IMR-90 (cell line): Measurements from ENCODE around the gene ADAMTS18. TPM values are rescaled to one million over a fixed set of nuclear protein-coding genes. Genes with fewer than 3 reads are reported as not detected.

Experiments
- ATAC-seq: fragments of 200-7000 bp; cut with Tn5 transposase; 2 replicates; pipeline ENCODE4 v1.9.1; 2020; ENCODE audit warnings: low read depth, mild to moderate bottlenecking, moderate library complexity
- BruUV-seq: library from RNA; stranded (reverse); fragments of 400-500 nt; replicated peaks from 2 replicates; lab custom pipeline; 2021; lab: Mats Ljungman, UMichigan
- CTCF ChIA-PET: fragments of 300-600 bp; formaldehyde crosslinking; extraction: SDS; loops from one replicate; lab custom pipeline; 2021; ENCODE audit warnings: antibody characterized with exemption; lab: Yijun Ruan, JAX
- POLR2A ChIA-PET: fragments of 300-600 bp; sonication (Branson Sonifier 250); formaldehyde crosslinking; loops from one replicate; lab custom pipeline; 2022; ENCODE audit warnings: antibody characterized with exemption; ENCODE audit not compliant: unreplicated experiment; lab: Charles Lee
- DNase-seq: peaks from one replicate; pipeline ENCODE4 v3.0.0; 2013
- H2AFZ ChIP-seq: replicated peaks from 2 replicates; pipeline ENCODE3; 2013; ENCODE audit warnings: low read length, mild to moderate bottlenecking; ENCODE audit not compliant: poor library complexity
- H2AK5ac ChIP-seq: 2 replicates; pipeline ENCODE4 v1.6.1; 2013; ENCODE audit warnings: low read depth, low read length, inconsistent platforms
- H2AK9ac ChIP-seq: replicated peaks from 2 replicates; pipeline ENCODE3; 2013; ENCODE audit warnings: mild to moderate bottlenecking, low read depth, low read length, moderate library complexity; ENCODE audit not compliant: poor library complexity
- H2BK120ac ChIP-seq: 2 replicates; pipeline ENCODE4 v1.6.1; 2013; ENCODE audit warnings: low read depth, low read length, inconsistent platforms
- H2BK15ac ChIP-seq: 3 replicates; pipeline ENCODE4 v1.6.1; 2013; ENCODE audit warnings: low read depth, low read length, inconsistent platforms
- H2BK20ac ChIP-seq: 2 replicates; pipeline ENCODE4 v1.6.1; 2013; ENCODE audit warnings: low read depth, mild to moderate bottlenecking, inconsistent platforms, low read length, moderate library complexity
- H2BK5ac ChIP-seq: 2 replicates; pipeline ENCODE4 v1.6.1; 2013; ENCODE audit warnings: mild to moderate bottlenecking, low read depth, low read length, inconsistent platforms; ENCODE audit not compliant: poor library complexity, severe bottlenecking
- H3K14ac ChIP-seq: replicated peaks from 2 replicates; pipeline ENCODE4 v1.6.1; 2013; ENCODE audit warnings: low read depth, low read length, inconsistent platforms
- H3K18ac ChIP-seq: 2 replicates; pipeline ENCODE4 v1.6.1; 2013; ENCODE audit warnings: low read depth, low read length, control low read depth
- H3K23ac ChIP-seq: 2 replicates; pipeline ENCODE4 v1.6.1; 2013; ENCODE audit warnings: low read depth, low read length, inconsistent platforms
- H3K27ac ChIP-seq: 2 replicates; pipeline ENCODE4 v1.5.1; 2013; ENCODE audit warnings: mild to moderate bottlenecking, control low read depth, low read length; ENCODE audit not compliant: insufficient read depth
- H3K27me3 ChIP-seq: 2 replicates; pipeline ENCODE4 v1.6.1; 2013; ENCODE audit warnings: low read length; ENCODE audit not compliant: control insufficient read depth, insufficient read depth
- H3K36me3 ChIP-seq: 2 replicates; pipeline ENCODE4 v1.6.1; 2013; ENCODE audit warnings: low read length, mixed read lengths; ENCODE audit not compliant: control insufficient read depth, insufficient read depth
- H3K4ac ChIP-seq: 2 replicates; pipeline ENCODE4 v1.6.1; 2013; ENCODE audit warnings: low read depth, low read length, inconsistent platforms
- H3K4me1 ChIP-seq: 2 replicates; pipeline ENCODE4 v1.6.1; 2013; ENCODE audit warnings: low read length, mixed read lengths; ENCODE audit not compliant: control insufficient read depth, insufficient read depth
- H3K4me2 ChIP-seq: 2 replicates; pipeline ENCODE4 v1.6.1; 2013; ENCODE audit warnings: low read depth, mild to moderate bottlenecking, control low read depth, low read length, moderate library complexity
- H3K4me3 ChIP-seq: 2 replicates; pipeline ENCODE4 v1.5.1; 2013; ENCODE audit warnings: low read depth, mild to moderate bottlenecking, control low read depth, low read length, moderate library complexity; ENCODE audit not compliant: insufficient read depth
- H3K56ac ChIP-seq: 2 replicates; pipeline ENCODE4 v1.6.1; 2013; ENCODE audit warnings: low read length, inconsistent platforms; ENCODE audit not compliant: insufficient read depth; ENCODE audit errors: extremely low read depth
- H3K79me1 ChIP-seq, 2 experiments: 2 replicates each; pipeline ENCODE4 v1.6.1; 2013; ENCODE audit warnings: low read length in 2 of 2, inconsistent platforms in 1 of 2, low read depth in 1 of 2
- H3K9ac ChIP-seq: 2 replicates; pipeline ENCODE4 v1.6.1; 2013; ENCODE audit warnings: low read depth, low read length, control low read depth
- H3K9me1 ChIP-seq: 2 replicates; pipeline ENCODE4 v1.6.1; 2013; ENCODE audit warnings: low read length, inconsistent platforms; ENCODE audit not compliant: insufficient read depth
- H3K9me3 ChIP-seq: 2 replicates; pipeline ENCODE4 v1.6.1; 2013; ENCODE audit warnings: low read length; ENCODE audit not compliant: control insufficient read depth, insufficient read depth
- H4K20me1 ChIP-seq: 2 replicates; pipeline ENCODE4 v1.6.1; 2013; ENCODE audit warnings: low read length, inconsistent platforms; ENCODE audit not compliant: insufficient read depth
- H4K5ac ChIP-seq: 2 replicates; pipeline ENCODE4 v1.6.1; 2013; ENCODE audit warnings: mild to moderate bottlenecking, low read depth, low read length, control low read depth
- H4K8ac ChIP-seq, 2 experiments: 2 replicates each; pipeline ENCODE4 v1.6.1; 2013; ENCODE audit warnings: low read depth in 2 of 2, low read length in 2 of 2, control low read depth in 1 of 2, inconsistent platforms in 1 of 2
- H4K91ac ChIP-seq: 2 replicates; pipeline ENCODE4 v1.6.1; 2013; ENCODE audit warnings: low read depth, low read length, inconsistent platforms; ENCODE audit not compliant: insufficient read depth
- RAD21 ChIP-seq: IDR thresholded peaks from 2 replicates; pipeline ENCODE4 v1.6.1; 2012; ENCODE audit warnings: low read length, improper control_type of control experiment
- WGBS, 2 experiments: methylation state at CpG; one replicate each; pipeline versions ENCODE4 v1.1.5 to v1.1.7; 2013; ENCODE audit warnings: missing lambda C conversion rate in 2 of 2; ENCODE audit not compliant: insufficient read length in 1 of 2; ENCODE audit errors: extremely low coverage in 2 of 2; 5-methylcytosine and 5-hydroxymethylcytosine counted together
- dilution Hi-C: fragments of 300-500 bp; cut with HindIII; formaldehyde crosslinking; loops from one replicate; pipeline ENCODE4 v1.14.3; 2018; ENCODE audit warnings: low sequenced_read_pairs; ENCODE audit not compliant: unreplicated experiment
- in situ Hi-C: fragments of 300-500 bp; cut with MboI; formaldehyde crosslinking; loops from 3 replicates; pipeline ENCODE4 v1.14.3; 2019; ENCODE audit warnings: low sequenced_read_pairs, inconsistent platforms, mixed read lengths
- intact Hi-C: fragments of 100-400 bp; cut with micrococcal nuclease; formaldehyde crosslinking; loops from 2 replicates; pipeline ENCODE4 v1.10.0; 2022
- polyA plus RNA-seq, 3 experiments: library from polyadenylated mRNA; depleted of rRNA; stranded (reverse); fragments of >200 nt; gene quantifications; 2 replicates each; pipeline ENCODE4 v1.2.3, GENCODE V29; 2012; ENCODE audit warnings: low replicate concordance in 1 of 3
- total RNA-seq: library from RNA; depleted of rRNA; stranded (reverse); fragments of >200 nt; gene quantifications from 2 replicates; pipeline ENCODE4 v1.2.3, GENCODE V29; 2012

Gene ADAMTS18
- total and polyA plus RNA-seq, 2 of the 4 experiments (the other 2 are of a cell fraction), result not detected

DNA sequence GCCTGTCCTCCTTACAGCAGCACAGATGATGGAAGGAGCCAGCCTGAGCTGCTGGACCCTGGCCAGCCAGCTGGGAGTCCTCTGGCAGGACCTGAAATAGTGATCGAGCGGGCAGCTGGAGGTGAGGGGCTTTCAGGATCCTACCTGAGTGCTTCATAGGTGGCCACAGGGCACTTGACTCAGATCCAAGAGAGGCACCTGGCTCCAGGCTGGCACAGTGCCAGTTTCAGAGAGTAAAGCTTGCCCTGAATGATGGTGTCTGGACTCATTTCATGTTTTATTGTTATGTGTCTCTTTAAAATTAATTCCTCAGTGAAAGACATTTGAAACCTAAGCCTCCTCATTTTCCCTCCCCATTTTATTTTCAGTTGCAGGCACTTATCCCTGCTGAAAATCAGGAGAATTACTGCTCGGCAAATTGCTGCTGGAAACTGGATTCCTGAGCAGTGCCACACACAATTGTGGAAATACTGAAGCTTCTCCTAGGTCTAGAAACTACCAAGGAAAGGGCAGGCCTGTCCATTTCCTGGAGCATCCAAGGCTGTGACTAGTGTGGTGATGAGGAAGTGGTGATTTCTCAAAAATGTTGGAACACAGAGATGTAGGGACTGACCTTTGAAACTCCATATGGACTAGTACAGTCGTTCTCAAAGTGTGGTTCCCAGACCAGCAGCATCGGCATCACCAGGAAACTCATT is 16.1 kb upstream of the ADAMTS18 start:
- Histone ChIP-seq H2BK120ac (no peak overlapping the region), H2AK9ac (no peak overlapping the region), H4K20me1 (no peaks in the 10 kb centered on the region), H3K4me3 (no peak overlapping the region), H2BK20ac (no peak overlapping the region), H3K9me3 (no peaks in the 10 kb centered on the region), H2AK5ac (no peak overlapping the region), H3K79me1 (no peaks in the 10 kb centered on the region), H3K36me3 (no peaks in the 10 kb centered on the region), H4K91ac (no peak overlapping the region), H3K9ac (no peak overlapping the region), H3K23ac (no peak overlapping the region), H3K4me2 (no peak overlapping the region), H3K56ac (no peak overlapping the region), H2BK5ac (no peak overlapping the region), H3K9me1 (no peaks in the 10 kb centered on the region), H2AFZ (no peak overlapping the region), H4K8ac (no peak overlapping the region), H3K14ac (no peak overlapping the region), H3K4me1 (no peaks in the 10 kb centered on the region), H3K18ac (no peak overlapping the region), H3K27me3 (no peaks in the 10 kb centered on the region), H3K4ac (no peak overlapping the region), H2BK15ac (no peak overlapping the region), H3K27ac (no peak overlapping the region), H4K5ac (no peak overlapping the region)
- no peak for TF ChIP-seq RAD21
- ChIA-PET POLR2A (no interaction called here), CTCF (no interaction called here)
- intact Hi-C loops (no loop called here), in situ Hi-C loops (no loop called here), dilution Hi-C loops (no loop called here)
- DNase-seq (no peak), ATAC-seq (no peak)
- BruUV-seq, result no TSS peak
- WGBS, 2 experiments, result 11% methylated on average over 3 of the region's 5 CpGs; no CpG with 5 or more reads in 1 of the 2 experiments
